NCI-H460 (cell line): ENCODE results near the gene CDKN2B-AS1. TPM values are rescaled to one million over a fixed set of nuclear protein-coding genes. Genes with fewer than 3 reads are reported as not detected.

Experiments
- DNase-seq: peaks from one replicate; pipeline ENCODE4 v3.0.0-alpha.2; 2016; ENCODE audit warnings: low read depth; ENCODE audit errors: extremely low read depth
- total RNA-seq: library from RNA; depleted of rRNA; stranded (reverse); fragments of >200 nt; shearing (Covaris generic); gene quantifications from 2 replicates; pipeline ENCODE4 v1.2.3, GENCODE V29; 2014

Gene CDKN2B-AS1
- total RNA-seq, 1 experiment from 2014 or later, result not detected

DNA sequence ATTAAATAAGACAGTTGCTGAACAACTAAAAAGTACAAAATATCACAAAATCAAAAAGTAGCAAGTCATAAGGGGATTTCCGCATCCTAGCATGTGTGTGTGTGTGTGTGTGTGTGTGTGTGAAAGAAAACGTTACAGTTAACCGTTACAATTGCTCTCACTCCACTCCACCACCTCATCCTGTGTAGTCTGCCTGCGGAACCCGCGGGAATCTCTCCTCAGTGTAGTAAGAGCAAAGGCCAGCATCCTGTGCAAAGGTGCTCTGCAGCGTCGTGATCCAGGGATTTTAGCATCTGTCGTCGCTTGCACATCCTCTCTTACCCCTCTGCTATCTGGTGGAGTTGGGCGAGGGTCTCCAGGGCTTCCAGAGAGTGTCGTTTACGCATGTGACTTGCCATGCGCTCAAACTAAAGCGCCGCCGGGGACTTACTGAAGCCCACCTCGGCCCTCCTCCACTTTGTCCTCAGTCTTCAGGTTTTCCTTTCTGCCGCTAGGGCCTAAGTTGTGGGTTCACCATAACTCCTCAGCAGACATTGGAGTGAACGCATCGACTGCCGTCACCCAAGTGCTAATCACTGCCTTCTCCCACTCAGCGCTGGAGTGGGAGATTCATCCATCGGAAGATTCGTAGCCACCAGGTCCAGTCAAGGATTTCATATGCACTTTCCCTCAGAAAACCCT, 10.6 kb downstream of the CDKN2B-AS1 start:
- DNase-seq, result no peak

DNA sequence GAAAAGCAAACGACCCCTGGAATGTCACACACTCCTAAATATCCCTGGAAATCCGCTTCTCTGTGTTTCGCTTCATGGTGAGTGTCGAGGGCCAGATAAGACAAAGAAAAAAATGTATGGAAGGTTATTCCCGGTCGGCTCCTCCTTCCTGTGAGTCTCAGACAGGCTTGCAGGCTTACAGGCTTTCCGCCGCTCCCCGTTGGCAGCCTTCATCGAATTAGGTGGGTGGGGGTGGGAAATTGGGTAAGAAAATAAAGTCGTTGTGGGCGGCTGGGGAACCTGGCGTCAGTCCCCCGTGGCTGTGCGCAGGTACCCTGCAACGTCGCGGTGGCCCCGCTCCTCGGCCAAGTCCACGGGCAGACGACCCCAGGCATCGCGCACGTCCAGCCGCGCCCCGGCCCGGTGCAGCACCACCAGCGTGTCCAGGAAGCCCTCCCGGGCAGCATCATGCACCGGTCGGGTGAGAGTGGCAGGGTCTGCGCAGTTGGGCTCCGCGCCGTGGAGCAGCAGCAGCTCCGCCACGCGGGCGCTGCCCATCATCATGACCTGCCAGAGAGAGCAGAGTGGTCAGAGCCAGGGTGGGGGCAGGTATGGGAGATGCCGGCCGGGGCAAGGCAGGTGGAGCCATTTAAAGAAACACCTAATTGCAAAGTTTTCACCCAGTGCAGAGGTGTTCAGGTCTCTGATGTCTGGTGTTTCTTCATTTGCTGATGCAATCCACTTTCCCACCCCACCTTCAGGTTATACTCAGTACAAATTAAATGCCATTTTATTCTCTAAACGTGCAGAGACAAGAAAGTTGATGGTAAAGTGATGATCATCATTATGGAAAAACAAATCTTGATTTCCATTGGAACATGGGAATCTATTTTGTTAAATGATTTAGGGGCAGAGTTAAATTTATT, 11.4 kb downstream of the CDKN2B-AS1 start:
- DNase-seq, result no peak

DNA sequence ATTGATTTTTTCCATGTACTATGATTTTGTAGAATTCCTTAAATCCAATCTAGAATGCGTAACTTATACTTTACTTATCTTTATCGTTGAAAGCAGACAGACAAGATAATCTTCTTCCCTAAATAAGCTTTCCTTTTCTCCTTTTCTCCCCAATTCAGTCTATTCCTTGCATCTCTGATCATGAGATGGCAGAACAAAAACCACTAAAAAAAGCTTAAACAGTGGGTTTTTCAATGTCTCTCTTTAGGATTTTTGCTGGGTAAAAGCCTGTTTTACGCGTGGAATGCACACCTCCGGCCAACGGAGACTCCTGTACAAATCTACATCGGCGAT, 13.8 kb downstream of the CDKN2B-AS1 start:
- DNase-seq, result no peak

DNA sequence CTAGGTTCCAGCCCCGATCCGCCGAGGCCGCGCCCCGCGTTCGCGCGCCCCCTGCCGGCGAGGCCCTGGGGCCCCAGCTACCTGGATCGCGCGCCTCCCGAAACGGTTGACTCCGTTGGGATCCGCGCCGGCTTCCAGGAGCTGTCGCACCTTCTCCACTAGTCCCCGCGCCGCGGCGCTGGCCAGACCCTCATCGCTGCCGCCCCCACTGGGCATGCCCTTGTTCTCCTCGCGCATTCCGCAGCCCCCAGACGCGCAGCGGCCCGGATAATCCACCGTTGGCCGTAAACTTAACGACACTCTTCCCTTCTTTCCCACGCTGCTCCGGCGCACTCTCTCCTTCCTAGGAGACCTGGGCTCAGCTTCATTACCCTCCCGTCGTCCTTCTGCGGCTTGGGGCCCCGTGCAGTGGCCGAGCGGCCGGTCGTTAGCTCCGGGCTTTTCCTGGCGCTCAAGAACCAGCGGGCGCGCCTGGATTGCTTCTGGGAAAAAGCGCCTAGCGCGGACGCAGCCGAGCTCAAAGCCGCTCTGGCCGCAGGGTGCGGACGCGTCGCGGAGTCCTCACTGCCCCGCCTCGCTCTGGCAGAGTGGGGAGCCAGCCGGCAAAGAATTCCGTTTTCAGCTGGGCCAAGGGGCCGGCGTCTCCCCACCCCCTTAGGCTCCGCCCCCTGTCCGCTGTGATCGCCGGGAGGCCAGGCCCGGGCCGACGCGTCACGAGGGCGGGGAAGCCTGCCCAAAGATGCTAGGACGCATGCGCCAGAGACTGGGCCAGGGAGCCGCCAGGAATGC, 14.3 kb downstream of the CDKN2B-AS1 start, which contains the start of gene CDKN2B:
Gene CDKN2B (minus strand): TSS at position 589 of the 789 bp plus-strand sequence. CDS start 352 bp downstream, at position 237.
- no peak for DNase-seq

DNA sequence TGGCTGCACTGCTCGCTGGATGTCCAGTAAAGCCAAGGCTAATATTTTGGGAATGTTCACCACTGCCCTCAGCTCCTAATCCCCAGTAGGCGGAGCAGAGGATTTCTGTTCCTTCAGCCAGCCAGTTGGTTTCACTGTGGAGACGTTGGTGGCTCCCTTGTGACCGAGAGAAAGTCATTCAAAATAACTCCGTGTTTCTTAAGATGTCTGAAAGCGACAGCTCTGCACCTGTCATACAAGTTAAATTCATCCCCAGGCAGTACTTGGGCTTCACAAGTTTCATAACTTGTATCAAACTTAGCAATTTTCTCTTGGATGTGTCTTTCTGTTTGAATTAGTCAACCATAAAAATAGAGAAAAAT, 14.9 kb downstream of the CDKN2B-AS1 start:
- no peak for DNase-seq

DNA sequence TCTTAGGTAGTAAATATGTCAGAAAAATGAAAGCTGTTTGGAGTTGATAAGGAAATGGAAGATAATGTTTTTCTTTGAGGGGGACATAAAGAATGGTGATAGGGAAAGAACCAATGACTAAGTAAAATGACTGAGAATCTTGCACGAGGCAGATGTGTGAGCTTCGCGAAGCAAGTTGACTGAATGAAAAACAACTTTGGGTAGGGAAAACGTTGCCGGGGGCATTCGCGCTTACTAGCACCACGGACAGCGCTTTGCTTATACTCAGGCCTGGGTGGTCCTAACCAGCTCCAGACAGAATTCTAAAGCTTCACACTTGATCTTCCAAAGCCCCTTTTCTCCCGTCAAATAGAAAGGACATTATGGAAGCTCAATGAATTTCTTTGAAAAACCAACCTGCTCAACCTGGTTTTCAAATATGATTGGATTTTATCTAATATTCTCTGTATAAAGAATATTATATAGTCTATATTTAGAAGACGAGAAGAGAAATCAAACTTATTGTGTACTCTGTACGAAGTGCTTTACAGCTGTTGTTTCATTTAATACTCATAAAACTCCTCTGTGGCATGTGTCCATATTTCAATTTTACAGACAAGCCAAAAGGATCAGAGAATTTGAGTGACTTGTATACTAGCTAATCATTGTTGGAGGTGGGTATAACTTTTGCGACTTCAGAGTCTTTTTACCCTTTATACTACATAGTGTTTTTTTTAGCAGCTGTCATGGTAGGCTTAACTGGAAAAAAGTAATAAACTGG, 16.5 kb downstream of the CDKN2B-AS1 start:
- no peak for DNase-seq

DNA sequence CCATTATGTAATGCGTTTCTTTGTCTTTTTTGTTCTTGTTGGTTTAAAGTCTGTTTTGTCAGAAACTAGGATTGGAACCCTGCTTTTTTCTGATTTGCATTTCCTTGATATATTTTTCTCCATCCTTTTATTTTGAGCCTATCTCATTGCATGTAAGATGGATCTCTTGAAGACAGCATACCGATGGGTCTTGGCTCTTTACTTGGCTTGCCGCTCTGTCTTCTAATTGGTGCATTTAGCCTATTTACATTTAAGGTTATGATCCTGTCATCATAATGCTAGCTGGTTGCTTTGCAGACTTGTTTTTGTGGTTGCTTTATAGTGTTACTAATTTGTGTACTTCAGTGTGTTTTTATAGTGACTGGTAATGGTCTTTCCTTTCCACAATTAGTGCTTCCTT, 27.8 kb downstream of the CDKN2B-AS1 start:
- no peak for DNase-seq

DNA sequence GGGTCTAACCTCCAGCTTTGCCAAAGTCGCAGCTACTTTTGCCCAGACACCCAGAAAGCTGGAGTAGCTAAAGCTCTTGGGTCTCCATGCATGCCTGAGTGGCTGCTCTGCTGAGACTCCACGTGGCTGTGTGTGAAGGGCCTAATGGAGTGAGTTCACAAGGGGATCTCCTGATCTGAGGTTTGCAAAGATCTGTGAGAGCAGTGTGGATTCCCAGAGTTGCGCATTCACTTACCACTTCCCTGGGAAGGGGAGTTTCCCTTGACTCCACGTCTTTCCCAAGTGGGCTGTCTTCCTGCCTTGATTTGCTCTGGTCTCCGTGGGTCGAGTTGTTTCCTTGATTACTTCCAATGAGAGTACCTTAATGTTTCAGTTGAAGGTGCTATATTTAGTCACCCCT, 32.1 kb downstream of the CDKN2B-AS1 start:
- no peak for DNase-seq

DNA sequence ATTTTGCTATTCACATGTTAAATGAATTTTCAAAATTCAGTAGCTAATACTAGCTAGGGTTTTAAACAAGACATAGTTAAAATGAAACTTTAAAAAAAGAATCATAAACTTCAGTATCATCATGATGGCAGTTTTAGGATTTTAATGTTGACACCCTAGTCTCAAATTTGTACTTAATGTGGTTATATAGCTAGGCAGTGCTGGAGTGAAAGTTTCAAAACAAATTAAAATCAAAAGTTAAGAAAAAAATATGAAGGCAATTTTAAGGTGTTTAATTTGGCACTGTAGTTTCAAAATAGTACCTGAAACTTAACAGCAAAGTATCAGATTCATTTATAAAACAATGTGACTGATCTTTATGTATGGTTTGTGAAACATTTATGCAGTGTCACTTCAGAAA, 33.8 kb downstream of the CDKN2B-AS1 start:
- no peak for DNase-seq

DNA sequence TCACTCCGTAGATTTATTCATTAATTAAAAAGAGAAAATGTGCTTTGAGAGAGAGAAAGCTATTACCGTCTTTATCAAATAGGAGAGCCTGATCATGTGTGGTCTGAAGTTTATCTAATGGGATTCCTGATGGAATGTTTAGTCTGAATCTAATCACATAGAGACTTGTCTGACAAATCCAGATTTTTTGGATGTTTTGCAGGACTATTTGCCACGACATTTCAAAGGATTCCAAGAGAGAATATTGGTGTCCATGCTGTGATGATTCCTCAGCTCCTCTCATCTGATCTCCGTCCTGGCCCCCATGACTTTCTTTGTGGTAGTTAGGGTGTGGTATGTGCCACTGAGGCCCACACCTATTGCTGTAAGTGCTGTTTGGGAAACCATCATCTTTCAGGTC, 34.6 kb downstream of the CDKN2B-AS1 start:
- DNase-seq, result no peak

DNA sequence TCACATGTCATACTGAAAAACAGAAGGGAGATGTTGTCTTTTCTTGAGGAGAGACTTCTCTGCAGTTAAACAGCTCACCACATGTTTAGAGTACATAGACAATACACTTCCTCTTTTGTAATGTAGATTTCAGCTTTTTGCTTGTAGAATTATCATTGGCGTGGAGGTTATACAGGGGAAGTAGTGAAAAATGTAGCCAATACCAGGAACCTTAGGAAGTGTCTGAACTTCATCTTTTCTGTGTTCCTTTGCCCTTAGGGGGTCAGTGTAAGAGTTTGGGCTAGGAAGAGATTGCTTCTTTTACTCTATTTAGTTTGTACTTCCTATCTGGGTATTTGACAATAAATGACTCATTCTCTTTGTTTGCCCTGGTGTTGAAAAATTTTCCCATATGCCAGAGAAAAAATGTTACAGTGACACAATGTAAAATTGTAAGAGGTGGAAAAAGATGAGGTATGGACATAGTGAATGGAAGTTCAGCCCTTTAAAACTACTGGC, 35.6 kb downstream of the CDKN2B-AS1 start:
- no peak for DNase-seq

DNA sequence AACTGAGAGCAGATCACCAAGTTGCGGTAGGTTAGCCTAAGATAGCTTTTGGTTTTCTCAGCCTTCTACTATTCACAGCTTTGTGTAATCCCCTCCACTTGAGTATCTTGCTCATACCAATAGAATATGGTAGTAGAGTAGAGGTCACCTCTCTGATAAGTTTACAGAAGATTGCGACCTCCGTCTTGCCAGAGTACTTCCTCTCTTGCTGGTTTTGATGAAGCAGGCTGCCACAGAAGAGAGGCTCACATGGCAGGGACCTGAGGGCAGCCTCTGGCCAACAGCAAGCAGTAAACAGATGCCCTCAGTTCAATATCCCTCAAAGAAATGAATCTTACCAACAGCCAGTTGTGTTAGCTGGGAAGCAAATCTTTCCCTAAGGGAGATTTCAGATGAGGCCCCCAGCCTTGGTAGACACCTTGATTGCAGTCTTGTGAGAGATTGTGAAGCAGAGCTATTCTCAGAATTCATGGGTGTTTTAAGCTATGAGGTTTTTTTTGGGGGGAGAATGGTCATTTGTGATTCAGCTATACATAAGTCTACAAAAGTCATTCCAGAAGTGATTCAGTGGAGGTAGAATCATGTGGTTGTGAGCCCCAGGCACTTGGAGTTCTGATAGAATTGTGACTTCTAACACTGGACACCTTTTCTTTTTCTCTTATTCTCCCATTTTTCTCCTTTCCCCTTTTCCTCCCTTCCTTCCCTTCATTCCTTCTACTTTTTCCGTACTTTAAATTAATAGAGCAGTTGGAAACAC, 37.2 kb downstream of the CDKN2B-AS1 start:
- no peak for DNase-seq

DNA sequence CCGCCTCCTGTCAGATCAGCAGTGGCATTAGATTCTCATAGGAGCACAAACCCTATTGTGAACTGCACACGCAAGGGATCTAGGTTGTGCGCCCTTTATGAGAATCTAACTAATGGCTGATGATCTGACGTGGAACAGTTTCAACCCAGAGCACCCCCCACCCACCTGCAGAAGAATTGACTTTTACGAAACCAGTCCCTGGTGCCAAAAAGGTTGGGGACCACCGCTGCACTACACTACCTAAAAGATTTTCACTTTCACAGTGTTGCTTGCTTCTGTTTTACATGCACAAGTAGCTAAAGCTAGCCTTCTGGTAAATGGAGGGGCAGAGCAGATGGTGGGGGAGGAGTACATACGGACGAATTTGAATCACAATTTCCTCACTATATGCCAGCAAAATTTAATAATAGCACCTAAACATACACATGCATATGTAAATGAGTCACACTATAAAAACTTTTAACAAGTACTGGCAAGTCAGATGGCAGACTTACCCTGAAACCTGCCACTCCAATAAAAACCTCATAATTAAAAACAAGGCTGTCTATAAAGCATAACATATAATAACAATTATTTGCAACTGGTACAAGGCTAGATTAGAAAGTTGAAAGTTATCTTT, 38.5 kb downstream of the CDKN2B-AS1 start:
- DNase-seq, result no peak

DNA sequence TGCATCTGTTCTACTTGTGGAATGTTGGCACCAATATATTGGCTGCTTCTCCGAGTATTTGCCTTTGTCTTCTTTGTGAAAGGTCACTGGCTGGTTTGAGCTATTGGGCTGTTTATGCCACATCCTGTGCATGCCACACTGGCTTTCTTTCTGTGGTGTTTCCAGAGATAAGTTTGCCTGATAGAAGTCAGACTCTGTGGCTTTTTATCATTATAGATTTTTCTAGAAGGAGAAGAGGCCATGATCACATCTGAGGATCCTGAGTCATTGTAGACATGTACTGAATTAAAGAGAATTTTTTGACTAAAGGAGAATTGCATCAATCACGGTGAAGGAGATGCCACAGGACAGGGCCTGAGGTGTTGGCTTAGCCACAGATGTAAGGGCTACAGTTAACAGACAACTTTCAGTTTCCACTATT, 41.0 kb downstream of the CDKN2B-AS1 start:
- no peak for DNase-seq

DNA sequence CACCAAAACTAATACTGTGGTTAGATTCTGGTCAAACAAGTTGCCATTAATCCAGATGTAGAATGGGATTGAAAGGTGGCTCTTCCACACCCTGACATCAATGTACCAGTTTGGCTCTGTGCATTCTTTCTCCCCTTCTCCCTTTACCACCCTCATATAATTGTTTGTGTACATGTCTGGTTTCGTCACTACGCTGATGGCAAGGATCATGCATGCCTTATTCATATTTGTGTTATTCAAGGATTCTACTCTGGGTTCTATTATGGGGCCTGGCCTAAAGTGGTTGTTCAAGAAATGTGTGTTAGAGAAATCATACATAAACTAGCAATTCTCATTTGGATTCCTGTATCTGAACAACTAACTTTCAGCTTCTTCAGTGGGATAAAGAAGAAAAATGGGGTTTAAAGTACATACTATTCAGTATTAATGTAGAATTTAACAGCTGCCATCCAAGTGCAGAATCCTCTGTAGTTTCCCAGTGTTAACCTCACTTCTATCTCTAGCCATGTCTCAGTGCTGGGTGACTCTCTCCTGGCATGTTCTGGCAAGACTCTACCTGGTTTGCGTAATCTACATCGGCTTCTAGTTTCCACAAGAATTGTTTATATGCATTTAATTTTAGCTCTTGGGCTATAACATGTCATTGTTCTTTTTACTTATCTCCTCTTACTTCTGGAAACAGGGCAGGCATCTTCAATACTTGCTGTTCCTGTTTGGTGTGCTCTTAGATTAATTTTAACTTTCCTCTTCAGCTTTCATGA, 42.5 kb downstream of the CDKN2B-AS1 start:
- no peak for DNase-seq

DNA sequence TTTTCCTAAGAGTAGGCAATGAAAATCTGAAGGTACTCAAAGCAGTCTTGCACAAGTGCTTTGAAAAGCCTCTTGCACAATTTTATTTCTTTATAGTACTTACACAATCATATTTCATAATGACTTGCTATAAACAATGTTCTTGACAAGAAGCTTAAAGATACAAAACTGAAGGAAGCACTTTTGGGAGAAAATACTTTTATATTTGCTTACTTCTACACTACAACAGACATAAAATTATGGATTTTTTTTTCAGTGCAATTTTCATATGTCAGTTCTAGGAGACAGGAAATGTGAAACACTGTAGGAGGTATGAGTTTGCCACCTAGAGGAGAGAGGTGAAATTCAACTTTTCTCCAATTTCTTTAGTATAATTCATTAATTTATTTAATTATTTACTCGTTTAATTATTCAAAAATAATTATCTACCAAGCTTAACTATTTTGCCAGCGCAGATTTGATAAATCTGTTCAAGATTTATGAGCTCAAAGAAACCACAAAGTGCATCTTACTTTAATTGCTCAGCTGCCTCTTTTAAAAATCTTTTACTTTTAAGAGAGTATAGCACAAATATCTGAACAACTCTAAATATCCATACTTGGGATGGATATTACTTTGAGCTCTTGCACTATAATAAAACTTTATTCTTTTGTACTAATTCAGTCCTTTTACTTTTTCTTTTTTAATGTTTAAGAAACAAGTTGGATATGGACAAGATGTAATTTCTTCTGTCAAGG, 43.5 kb downstream of the CDKN2B-AS1 start:
- DNase-seq, result no peak

DNA sequence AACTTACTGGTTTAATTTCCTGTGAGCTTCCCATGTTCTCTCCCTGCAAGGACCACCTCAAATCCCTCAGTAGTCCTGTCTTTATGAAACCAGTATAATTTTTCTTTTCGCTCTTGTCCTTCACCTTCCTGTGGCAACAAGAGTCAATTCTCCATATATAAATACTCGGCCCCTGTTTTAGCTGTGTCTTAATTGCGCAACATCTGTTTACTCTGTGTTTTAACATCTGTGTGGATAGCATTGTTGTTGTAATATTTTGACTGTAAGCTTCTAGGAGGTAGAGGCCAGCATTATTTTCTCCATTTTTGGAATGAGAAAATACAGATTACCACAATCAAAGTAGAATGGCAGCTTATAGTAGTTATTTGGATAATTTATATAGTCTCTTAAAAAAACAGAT, 44.7 kb downstream of the CDKN2B-AS1 start:
- DNase-seq, result no peak

DNA sequence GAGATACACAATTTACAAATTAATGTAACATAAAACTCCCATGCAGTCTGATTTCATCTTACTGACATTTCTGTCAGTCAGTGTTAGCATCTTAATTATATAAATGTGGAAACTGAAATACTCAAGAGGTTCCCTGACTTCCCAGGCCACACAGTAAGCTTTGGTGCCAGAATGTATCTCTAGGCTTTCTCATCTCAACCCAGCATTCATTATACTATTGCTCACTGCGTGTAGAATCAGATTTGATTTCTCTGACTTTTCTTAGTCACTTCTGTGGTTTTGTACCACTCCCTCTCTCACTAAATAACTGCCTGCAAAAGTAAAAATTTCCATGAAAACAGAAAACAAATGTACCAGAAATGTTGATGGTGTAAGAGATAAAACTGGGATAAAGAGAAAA, 46.2 kb downstream of the CDKN2B-AS1 start:
- no peak for DNase-seq
